IMR-90 (cell line): Measurements from ENCODE around the gene GPR158. TPM values are rescaled to one million over a fixed set of nuclear protein-coding genes. Genes with fewer than 3 reads are reported as not detected.

Source experiments
- ATAC-seq: fragments of 200-7000 bp; cut with Tn5 transposase; 2 replicates; pipeline ENCODE4 v1.9.1; 2020; ENCODE audit warnings: low read depth, mild to moderate bottlenecking, moderate library complexity
- BruUV-seq: library from RNA; stranded (reverse); fragments of 400-500 nt; replicated peaks from 2 replicates; lab custom pipeline; 2021; lab: Mats Ljungman, UMichigan
- CTCF ChIA-PET: fragments of 300-600 bp; formaldehyde crosslinking; extraction: SDS; loops from one replicate; lab custom pipeline; 2021; ENCODE audit warnings: antibody characterized with exemption; lab: Yijun Ruan, JAX
- POLR2A ChIA-PET: fragments of 300-600 bp; sonication (Branson Sonifier 250); formaldehyde crosslinking; loops from one replicate; lab custom pipeline; 2022; ENCODE audit warnings: antibody characterized with exemption; ENCODE audit not compliant: unreplicated experiment; lab: Charles Lee
- DNase-seq: peaks from one replicate; pipeline ENCODE4 v3.0.0; 2013
- H2AFZ ChIP-seq: replicated peaks from 2 replicates; pipeline ENCODE3; 2013; ENCODE audit warnings: low read length, mild to moderate bottlenecking; ENCODE audit not compliant: poor library complexity
- H2AK5ac ChIP-seq: 2 replicates; pipeline ENCODE4 v1.6.1; 2013; ENCODE audit warnings: low read depth, low read length, inconsistent platforms
- H2AK9ac ChIP-seq: replicated peaks from 2 replicates; pipeline ENCODE3; 2013; ENCODE audit warnings: mild to moderate bottlenecking, low read depth, low read length, moderate library complexity; ENCODE audit not compliant: poor library complexity
- H2BK120ac ChIP-seq: 2 replicates; pipeline ENCODE4 v1.6.1; 2013; ENCODE audit warnings: low read depth, low read length, inconsistent platforms
- H2BK15ac ChIP-seq: 3 replicates; pipeline ENCODE4 v1.6.1; 2013; ENCODE audit warnings: low read depth, low read length, inconsistent platforms
- H2BK20ac ChIP-seq: 2 replicates; pipeline ENCODE4 v1.6.1; 2013; ENCODE audit warnings: low read depth, mild to moderate bottlenecking, inconsistent platforms, low read length, moderate library complexity
- H2BK5ac ChIP-seq: 2 replicates; pipeline ENCODE4 v1.6.1; 2013; ENCODE audit warnings: mild to moderate bottlenecking, low read depth, low read length, inconsistent platforms; ENCODE audit not compliant: poor library complexity, severe bottlenecking
- H3K14ac ChIP-seq: replicated peaks from 2 replicates; pipeline ENCODE4 v1.6.1; 2013; ENCODE audit warnings: low read depth, low read length, inconsistent platforms
- H3K18ac ChIP-seq: 2 replicates; pipeline ENCODE4 v1.6.1; 2013; ENCODE audit warnings: low read depth, low read length, control low read depth
- H3K23ac ChIP-seq: 2 replicates; pipeline ENCODE4 v1.6.1; 2013; ENCODE audit warnings: low read depth, low read length, inconsistent platforms
- H3K27ac ChIP-seq: 2 replicates; pipeline ENCODE4 v1.5.1; 2013; ENCODE audit warnings: mild to moderate bottlenecking, control low read depth, low read length; ENCODE audit not compliant: insufficient read depth
- H3K27me3 ChIP-seq: 2 replicates; pipeline ENCODE4 v1.6.1; 2013; ENCODE audit warnings: low read length; ENCODE audit not compliant: control insufficient read depth, insufficient read depth
- H3K36me3 ChIP-seq: 2 replicates; pipeline ENCODE4 v1.6.1; 2013; ENCODE audit warnings: low read length, mixed read lengths; ENCODE audit not compliant: control insufficient read depth, insufficient read depth
- H3K4ac ChIP-seq: 2 replicates; pipeline ENCODE4 v1.6.1; 2013; ENCODE audit warnings: low read depth, low read length, inconsistent platforms
- H3K4me1 ChIP-seq: 2 replicates; pipeline ENCODE4 v1.6.1; 2013; ENCODE audit warnings: low read length, mixed read lengths; ENCODE audit not compliant: control insufficient read depth, insufficient read depth
- H3K4me2 ChIP-seq: 2 replicates; pipeline ENCODE4 v1.6.1; 2013; ENCODE audit warnings: low read depth, mild to moderate bottlenecking, control low read depth, low read length, moderate library complexity
- H3K4me3 ChIP-seq: 2 replicates; pipeline ENCODE4 v1.5.1; 2013; ENCODE audit warnings: low read depth, mild to moderate bottlenecking, control low read depth, low read length, moderate library complexity; ENCODE audit not compliant: insufficient read depth
- H3K56ac ChIP-seq: 2 replicates; pipeline ENCODE4 v1.6.1; 2013; ENCODE audit warnings: low read length, inconsistent platforms; ENCODE audit not compliant: insufficient read depth; ENCODE audit errors: extremely low read depth
- H3K79me1 ChIP-seq, 2 experiments: 2 replicates each; pipeline ENCODE4 v1.6.1; 2013; ENCODE audit warnings: low read length in 2 of 2, inconsistent platforms in 1 of 2, low read depth in 1 of 2
- H3K9ac ChIP-seq: 2 replicates; pipeline ENCODE4 v1.6.1; 2013; ENCODE audit warnings: low read depth, low read length, control low read depth
- H3K9me1 ChIP-seq: 2 replicates; pipeline ENCODE4 v1.6.1; 2013; ENCODE audit warnings: low read length, inconsistent platforms; ENCODE audit not compliant: insufficient read depth
- H3K9me3 ChIP-seq: 2 replicates; pipeline ENCODE4 v1.6.1; 2013; ENCODE audit warnings: low read length; ENCODE audit not compliant: control insufficient read depth, insufficient read depth
- H4K20me1 ChIP-seq: 2 replicates; pipeline ENCODE4 v1.6.1; 2013; ENCODE audit warnings: low read length, inconsistent platforms; ENCODE audit not compliant: insufficient read depth
- H4K5ac ChIP-seq: 2 replicates; pipeline ENCODE4 v1.6.1; 2013; ENCODE audit warnings: mild to moderate bottlenecking, low read depth, low read length, control low read depth
- H4K8ac ChIP-seq, 2 experiments: 2 replicates each; pipeline ENCODE4 v1.6.1; 2013; ENCODE audit warnings: low read depth in 2 of 2, low read length in 2 of 2, control low read depth in 1 of 2, inconsistent platforms in 1 of 2
- H4K91ac ChIP-seq: 2 replicates; pipeline ENCODE4 v1.6.1; 2013; ENCODE audit warnings: low read depth, low read length, inconsistent platforms; ENCODE audit not compliant: insufficient read depth
- BHLHE40 ChIP-seq: fragments of 150-350 bp; IDR thresholded peaks from 2 replicates; pipeline ENCODE4 v1.6.1; 2016; ENCODE audit warnings: mild to moderate bottlenecking, low read depth, low read length
- CEBPB ChIP-seq: IDR thresholded peaks from 2 replicates; pipeline ENCODE4 v1.6.1; 2012; ENCODE audit warnings: low read depth, low read length, improper control_type of control experiment
- CHD1 ChIP-seq: IDR thresholded peaks from 2 replicates; pipeline ENCODE4 v1.6.1; 2012; ENCODE audit warnings: low read depth, low read length, improper control_type of control experiment
- FOS ChIP-seq: fragments of 150-350 bp; IDR thresholded peaks from 2 replicates; pipeline ENCODE4 v1.6.1; 2016; ENCODE audit warnings: low read depth, low read length
- MAFK ChIP-seq: IDR thresholded peaks from 2 replicates; pipeline ENCODE4 v1.6.1; 2012; ENCODE audit warnings: low read depth, low read length, improper control_type of control experiment
- MAZ ChIP-seq: IDR thresholded peaks from 2 replicates; pipeline ENCODE4 v1.6.1; 2012; ENCODE audit warnings: low read depth, mild to moderate bottlenecking, low read length, improper control_type of control experiment, moderate library complexity, borderline replicate concordance
- MXI1 ChIP-seq: IDR thresholded peaks from 2 replicates; pipeline ENCODE4 v1.6.1; 2012; ENCODE audit warnings: low read depth, mild to moderate bottlenecking, low read length, moderate library complexity, borderline replicate concordance
- NFE2L2 ChIP-seq: fragments of 150-350 bp; IDR thresholded peaks from 2 replicates; pipeline ENCODE4 v1.6.1; 2016; ENCODE audit warnings: low read depth, mild to moderate bottlenecking, low read length
- POLR2A ChIP-seq: IDR thresholded peaks from 2 replicates; pipeline ENCODE4 v1.6.1; 2012; ENCODE audit warnings: mild to moderate bottlenecking, low read depth, low read length
- RAD21 ChIP-seq: IDR thresholded peaks from 2 replicates; pipeline ENCODE4 v1.6.1; 2012; ENCODE audit warnings: low read length, improper control_type of control experiment
- RCOR1 ChIP-seq: IDR thresholded peaks from 2 replicates; pipeline ENCODE4 v1.6.1; 2012; ENCODE audit warnings: mild to moderate bottlenecking, low read length, improper control_type of control experiment; ENCODE audit not compliant: insufficient replicate concordance
- RFX5 ChIP-seq: IDR thresholded peaks from 2 replicates; pipeline ENCODE4 v1.8.0; 2012; ENCODE audit warnings: low read depth, mild to moderate bottlenecking, low read length, moderate library complexity
- SMC3 ChIP-seq: fragments of 150-350 bp; IDR thresholded peaks from 2 replicates; pipeline ENCODE4 v1.6.1; 2016; ENCODE audit warnings: low read depth, mild to moderate bottlenecking, antibody characterized with exemption, low read length, moderate library complexity
- WGBS, 2 experiments: methylation state at CpG; one replicate each; pipeline versions ENCODE4 v1.1.5 to v1.1.7; 2013; ENCODE audit warnings: missing lambda C conversion rate in 2 of 2; ENCODE audit not compliant: insufficient read length in 1 of 2; ENCODE audit errors: extremely low coverage in 2 of 2; 5-methylcytosine and 5-hydroxymethylcytosine counted together
- dilution Hi-C: fragments of 300-500 bp; cut with HindIII; formaldehyde crosslinking; loops from one replicate; pipeline ENCODE4 v1.14.3; 2018; ENCODE audit warnings: low sequenced_read_pairs; ENCODE audit not compliant: unreplicated experiment
- in situ Hi-C: fragments of 300-500 bp; cut with MboI; formaldehyde crosslinking; loops from 3 replicates; pipeline ENCODE4 v1.14.3; 2019; ENCODE audit warnings: low sequenced_read_pairs, inconsistent platforms, mixed read lengths
- intact Hi-C: fragments of 100-400 bp; cut with micrococcal nuclease; formaldehyde crosslinking; loops from 2 replicates; pipeline ENCODE4 v1.10.0; 2022
- polyA plus RNA-seq, 3 experiments: library from polyadenylated mRNA; depleted of rRNA; stranded (reverse); fragments of >200 nt; gene quantifications; 2 replicates each; pipeline ENCODE4 v1.2.3, GENCODE V29; 2012; ENCODE audit warnings: low replicate concordance in 1 of 3
- total RNA-seq: library from RNA; depleted of rRNA; stranded (reverse); fragments of >200 nt; gene quantifications from 2 replicates; pipeline ENCODE4 v1.2.3, GENCODE V29; 2012
- TF ChIP-seq, protein P1 (sequence below): fragments of 150-350 bp; IDR thresholded peaks from 2 replicates; pipeline ENCODE4 v1.6.1; 2016; ENCODE audit warnings: low read depth, mild to moderate bottlenecking, low read length, moderate library complexity, borderline replicate concordance
- TF ChIP-seq, protein P2 (sequence below): conservative IDR thresholded peaks from 2 replicates; pipeline ENCODE4 v1.5.1; 2012; ENCODE audit warnings: mild to moderate bottlenecking, low read depth, low read length, improper control_type of control experiment
- TF ChIP-seq, protein P3 (sequence below): fragments of 150-350 bp; IDR thresholded peaks from 2 replicates; pipeline ENCODE4 v1.6.1; 2017; ENCODE audit warnings: mild to moderate bottlenecking, antibody characterized with exemption, low read length, low read depth

The GPR158 gene
- total and polyA plus RNA-seq, 2 of the 4 experiments (the other 2 are of a cell fraction): not detected

DNA sequence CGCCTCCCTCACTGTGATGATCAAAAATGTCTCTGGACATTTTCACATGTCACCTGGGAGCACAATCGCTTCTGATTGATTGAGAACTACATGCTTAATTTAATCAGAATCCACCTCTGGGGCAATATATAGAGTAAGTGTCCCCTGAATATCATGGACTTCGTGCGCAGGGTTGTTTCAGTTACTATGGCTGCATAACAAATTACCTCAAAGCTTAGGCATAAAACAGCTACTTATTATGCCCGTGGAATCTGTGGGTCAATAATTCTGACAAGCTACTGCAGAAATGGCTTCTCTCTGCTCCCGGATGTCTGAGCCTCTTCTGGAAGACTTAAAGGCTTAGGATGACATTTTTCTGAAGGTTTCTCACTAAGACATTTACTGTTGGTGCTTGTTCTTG, 334.4 kb downstream of the GPR158 start:
- WGBS, 2 experiments: no CpG with 5 or more reads among the region's 6 CpGs

More for the DNA sequence above, 334.4 kb downstream of the GPR158 start:
- POLR2A ChIA-PET: no interaction called here
- Histone ChIP-seq H2BK15ac (no peak overlapping the region), H3K79me1 (no peaks in the 10 kb centered on the region), H2BK5ac (no peak overlapping the region), H4K5ac (no peak overlapping the region), H3K18ac (no peak overlapping the region), H3K27me3 (no peaks in the 10 kb centered on the region), H4K8ac (no peak overlapping the region), H2AK9ac (no peak overlapping the region), H4K91ac (no peak overlapping the region), H2BK120ac (no peak overlapping the region), H4K20me1 (no peaks in the 10 kb centered on the region), H3K36me3 (no peaks in the 10 kb centered on the region), H3K4me2 (no peak overlapping the region), H3K4ac (no peak overlapping the region), H2AK5ac (no peak overlapping the region), H3K23ac (no peak overlapping the region), H3K14ac (no peak overlapping the region), H3K9me1 (no peaks in the 10 kb centered on the region), H3K4me1 (no peaks in the 10 kb centered on the region), H3K9me3 (peaks cover 7% of the 10 kb centered on the region; the same call in 1 of the 2 replicates), H2BK20ac (no peak overlapping the region), H3K9ac (no peak overlapping the region), H2AFZ (no peak overlapping the region), H3K4me3 (no peak overlapping the region), H3K56ac (no peak overlapping the region), H3K27ac (no peak overlapping the region)
- DNase-seq: no peak
- dilution Hi-C loops: no loop called here
- in situ Hi-C loops: no loop called here
- ATAC-seq: no peak
- CTCF ChIA-PET: no interaction called here
- intact Hi-C loops: no loop called here
- no peak for TF ChIP-seq RFX5
- TF ChIP-seq POLR2A: no peak
- TF ChIP-seq, protein P1, sequence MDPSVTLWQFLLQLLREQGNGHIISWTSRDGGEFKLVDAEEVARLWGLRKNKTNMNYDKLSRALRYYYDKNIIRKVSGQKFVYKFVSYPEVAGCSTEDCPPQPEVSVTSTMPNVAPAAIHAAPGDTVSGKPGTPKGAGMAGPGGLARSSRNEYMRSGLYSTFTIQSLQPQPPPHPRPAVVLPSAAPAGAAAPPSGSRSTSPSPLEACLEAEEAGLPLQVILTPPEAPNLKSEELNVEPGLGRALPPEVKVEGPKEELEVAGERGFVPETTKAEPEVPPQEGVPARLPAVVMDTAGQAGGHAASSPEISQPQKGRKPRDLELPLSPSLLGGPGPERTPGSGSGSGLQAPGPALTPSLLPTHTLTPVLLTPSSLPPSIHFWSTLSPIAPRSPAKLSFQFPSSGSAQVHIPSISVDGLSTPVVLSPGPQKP: no peak
- TF ChIP-seq RCOR1: no peak
- TF ChIP-seq FOS: no peak
- TF ChIP-seq MXI1: no peak
- TF ChIP-seq RAD21: no peak
- no peak for TF ChIP-seq CEBPB
- TF ChIP-seq, protein P2, sequence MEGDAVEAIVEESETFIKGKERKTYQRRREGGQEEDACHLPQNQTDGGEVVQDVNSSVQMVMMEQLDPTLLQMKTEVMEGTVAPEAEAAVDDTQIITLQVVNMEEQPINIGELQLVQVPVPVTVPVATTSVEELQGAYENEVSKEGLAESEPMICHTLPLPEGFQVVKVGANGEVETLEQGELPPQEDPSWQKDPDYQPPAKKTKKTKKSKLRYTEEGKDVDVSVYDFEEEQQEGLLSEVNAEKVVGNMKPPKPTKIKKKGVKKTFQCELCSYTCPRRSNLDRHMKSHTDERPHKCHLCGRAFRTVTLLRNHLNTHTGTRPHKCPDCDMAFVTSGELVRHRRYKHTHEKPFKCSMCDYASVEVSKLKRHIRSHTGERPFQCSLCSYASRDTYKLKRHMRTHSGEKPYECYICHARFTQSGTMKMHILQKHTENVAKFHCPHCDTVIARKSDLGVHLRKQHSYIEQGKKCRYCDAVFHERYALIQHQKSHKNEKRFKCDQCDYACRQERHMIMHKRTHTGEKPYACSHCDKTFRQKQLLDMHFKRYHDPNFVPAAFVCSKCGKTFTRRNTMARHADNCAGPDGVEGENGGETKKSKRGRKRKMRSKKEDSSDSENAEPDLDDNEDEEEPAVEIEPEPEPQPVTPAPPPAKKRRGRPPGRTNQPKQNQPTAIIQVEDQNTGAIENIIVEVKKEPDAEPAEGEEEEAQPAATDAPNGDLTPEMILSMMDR: no peak
- TF ChIP-seq NFE2L2: no peak
- no peak for TF ChIP-seq MAFK
- no peak for TF ChIP-seq BHLHE40
- TF ChIP-seq, protein P3, sequence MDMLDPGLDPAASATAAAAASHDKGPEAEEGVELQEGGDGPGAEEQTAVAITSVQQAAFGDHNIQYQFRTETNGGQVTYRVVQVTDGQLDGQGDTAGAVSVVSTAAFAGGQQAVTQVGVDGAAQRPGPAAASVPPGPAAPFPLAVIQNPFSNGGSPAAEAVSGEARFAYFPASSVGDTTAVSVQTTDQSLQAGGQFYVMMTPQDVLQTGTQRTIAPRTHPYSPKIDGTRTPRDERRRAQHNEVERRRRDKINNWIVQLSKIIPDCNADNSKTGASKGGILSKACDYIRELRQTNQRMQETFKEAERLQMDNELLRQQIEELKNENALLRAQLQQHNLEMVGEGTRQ: no peak
- TF ChIP-seq MAZ: no peak
- TF ChIP-seq CHD1: no peak
- TF ChIP-seq SMC3: no peak
- BruUV-seq: no TSS peak
